ENCODE data around the gene CYFIP1. TPM values are rescaled to one million over a fixed set of nuclear protein-coding genes. Genes with fewer than 3 reads are reported as not detected.

CYFIP1 gene
- total RNA-seq, 1 donor from 2014 or later = 116 TPM

- peaks cover 16% of the 10 kb centered on the region for H4K20me1 ChIP-seq (ENCODE audit: insufficient read depth, low read length)
- H3K9me3 Mint-ChIP-seq (ENCODE audit: unreplicated experiment) = no peaks in the 10 kb centered on the region
- no peaks in the 10 kb centered on the region for H3K79me2 ChIP-seq (ENCODE audit: insufficient read depth, low read length)
- no peak overlapping the region for H3K27ac ChIP-seq (ENCODE audit: low read depth, low read length)
- no peaks in the 10 kb centered on the region for H3K36me3 ChIP-seq (ENCODE audit: insufficient read depth, low read length)
- H3K27ac Mint-ChIP-seq (ENCODE audit: unreplicated experiment) = no peak overlapping the region
- no peaks in the 10 kb centered on the region for H3K9me3 ChIP-seq (ENCODE audit: insufficient read depth, low read depth, low read length)
- no peak for TF ChIP-seq CTCF (IDR thresholded peaks at IDR 0.05; ENCODE audit: insufficient read depth, low read depth, low read length)
- no peak for TF ChIP-seq EZH2 (IDR thresholded peaks at IDR 0.05; ENCODE audit: insufficient read depth, low read length)
- peaks cover 16% of the 10 kb centered on the region for H3K4me1 Mint-ChIP-seq (ENCODE audit: low read depth, unreplicated experiment)
- H3K4me3 ChIP-seq (ENCODE audit: insufficient read depth, low read depth, low read length) = no peak overlapping the region
- peaks cover 12% of the 10 kb centered on the region for H3K36me3 Mint-ChIP-seq (ENCODE audit: low read depth, unreplicated experiment)
- H3K4me2 ChIP-seq (ENCODE audit: low read length) = no peak overlapping the region
- FAIRE-seq = no peak
- H3K27me3 ChIP-seq (ENCODE audit: insufficient read depth, low read length) = no peaks in the 10 kb centered on the region
- H3K27me3 Mint-ChIP-seq (ENCODE audit: low read depth, unreplicated experiment) = no peaks in the 10 kb centered on the region
- DNase-seq (ENCODE audit: low read depth) = no peak
- H3K4me3 Mint-ChIP-seq (ENCODE audit: unreplicated experiment) = no peak overlapping the region
- H3K9ac ChIP-seq (ENCODE audit: low read length) = no peak overlapping the region
- no peak overlapping the region for H2AFZ ChIP-seq (ENCODE audit: low read depth, low read length)
- H3K4me1 ChIP-seq (ENCODE audit: insufficient read depth, low read length) = peaks cover 15% of the 10 kb centered on the region
Measured at GRCh38 chr15:22889146-22889818, 90.9 kb downstream of the CYFIP1 start.

GRCh38 chr15:22888120-22888859 lies 91.9 kb downstream of the CYFIP1 start:
- Histone ChIP-seq H3K4me2 (ENCODE audit: low read length) (peak overlapping the region; percentile 66), H3K4me3 (ENCODE audit: insufficient read depth, low read depth, low read length) (no peak overlapping the region), H3K9ac (ENCODE audit: low read length) (peak overlapping the region; percentile 79), H3K4me1 (ENCODE audit: insufficient read depth, low read length) (peaks cover 15% of the 10 kb centered on the region), H3K36me3 (ENCODE audit: insufficient read depth, low read length) (no peaks in the 10 kb centered on the region), H3K9me3 (ENCODE audit: insufficient read depth, low read depth, low read length) (no peaks in the 10 kb centered on the region), H4K20me1 (ENCODE audit: insufficient read depth, low read length) (peaks cover 11% of the 10 kb centered on the region), H3K79me2 (ENCODE audit: insufficient read depth, low read length) (no peaks in the 10 kb centered on the region), H2AFZ (ENCODE audit: low read depth, low read length) (no peak overlapping the region), H3K27me3 (ENCODE audit: insufficient read depth, low read length) (no peaks in the 10 kb centered on the region), H3K27ac (ENCODE audit: low read depth, low read length) (peak overlapping the region; percentile 94)
- DNase-seq (ENCODE audit: low read depth) (peak; percentile 99), FAIRE-seq (no peak)
- peaks cover 6% of the 10 kb centered on the region for H3K36me3 Mint-ChIP-seq (ENCODE audit: low read depth, unreplicated experiment)
- no peaks in the 10 kb centered on the region for H3K27me3 Mint-ChIP-seq (ENCODE audit: low read depth, unreplicated experiment)
- no peaks in the 10 kb centered on the region for H3K9me3 Mint-ChIP-seq (ENCODE audit: unreplicated experiment)
- TF ChIP-seq CTCF (IDR thresholded peaks at IDR 0.05; ENCODE audit: insufficient read depth, low read depth, low read length) = no peak
- peak overlapping the region; percentile 99 for H3K27ac Mint-ChIP-seq (ENCODE audit: unreplicated experiment)
- peaks cover 18% of the 10 kb centered on the region for H3K4me1 Mint-ChIP-seq (ENCODE audit: low read depth, unreplicated experiment)
- H3K4me3 Mint-ChIP-seq (ENCODE audit: unreplicated experiment) = no peak overlapping the region

Data from astrocyte (in vitro differentiated cells and primary cell).